OCI-LY7 (cell line): ENCODE results near the gene USP44. TPM values are rescaled to one million over a fixed set of nuclear protein-coding genes. Genes with fewer than 3 reads are reported as not detected.

ENCODE experiments used
- BruUV-seq: library from RNA; stranded (reverse); fragments of 400-500 nt; replicated peaks from 2 replicates; lab custom pipeline; 2021; lab: Mats Ljungman, UMichigan
- CTCF ChIA-PET: fragments of 300-600 bp; sonication (Branson Sonifier 250); formaldehyde crosslinking; loops from one replicate; lab custom pipeline; 2022; ENCODE audit warnings: antibody characterized with exemption; ENCODE audit not compliant: unreplicated experiment; lab: Charles Lee
- POLR2A ChIA-PET: fragments of 300-600 bp; sonication (Branson Sonifier 250); formaldehyde crosslinking; loops from one replicate; lab custom pipeline; 2022; ENCODE audit warnings: antibody characterized with exemption; lab: Charles Lee
- DNase-seq: peaks from one replicate; pipeline ENCODE4 v3.0.0-alpha.2; 2015; ENCODE audit warnings: low spot score
- H2AFZ ChIP-seq: fragments of 200-600 bp; sonication (generic), shearing (Covaris generic); 2 replicates; pipeline ENCODE4 v1.6.1; 2014; ENCODE audit warnings: mild to moderate bottlenecking, antibody characterized with exemption, low read length, moderate library complexity
- H3K27ac ChIP-seq: fragments of 200-600 bp; sonication (generic); 2 replicates; pipeline ENCODE4 v1.5.1; 2014; ENCODE audit warnings: mixed run types, low read depth, mild to moderate bottlenecking, moderate library complexity, low read length, inconsistent platforms; ENCODE audit not compliant: poor library complexity, severe bottlenecking
- H3K36me3 ChIP-seq: fragments of 200-600 bp; sonication (generic); 2 replicates; pipeline ENCODE4 v1.6.1; 2014; ENCODE audit warnings: mild to moderate bottlenecking, antibody characterized with exemption, low read length, moderate library complexity, mixed read lengths; ENCODE audit not compliant: insufficient read depth
- H3K4me1 ChIP-seq: fragments of 200-600 bp; sonication (generic); 2 replicates; pipeline ENCODE4 v1.5.1; 2014; ENCODE audit warnings: mild to moderate bottlenecking, low read length; ENCODE audit not compliant: insufficient read depth, poor library complexity, severe bottlenecking
- H3K4me2 ChIP-seq: fragments of 200-600 bp; sonication (generic); 2 replicates; pipeline ENCODE4 v1.6.1; 2014; ENCODE audit warnings: mild to moderate bottlenecking, low read length
- H3K4me3 ChIP-seq: fragments of 200-600 bp; sonication (generic); 2 replicates; pipeline ENCODE4 v1.5.1; 2014; ENCODE audit warnings: mild to moderate bottlenecking, low read depth, low read length; ENCODE audit not compliant: poor library complexity, severe bottlenecking
- H3K79me2 ChIP-seq: fragments of 200-600 bp; sonication (generic); 2 replicates; pipeline ENCODE4 v1.6.1; 2016; ENCODE audit warnings: low read depth, mild to moderate bottlenecking, low read length, moderate library complexity, mixed read lengths; ENCODE audit not compliant: insufficient read depth
- H3K9me2 ChIP-seq: fragments of 200-600 bp; sonication (generic); 2 replicates; pipeline ENCODE4 v1.6.1; 2016; ENCODE audit warnings: mild to moderate bottlenecking, low read length, mixed read lengths; ENCODE audit not compliant: insufficient read depth
- H3K9me3 ChIP-seq: fragments of 200-600 bp; sonication (generic); 2 replicates; pipeline ENCODE4 v1.6.1; 2014; ENCODE audit warnings: mild to moderate bottlenecking, mixed run types, low read length, mixed read lengths
- H4K20me1 ChIP-seq: fragments of 200-600 bp; sonication (generic); 2 replicates; pipeline ENCODE4 v1.6.1; 2014; ENCODE audit warnings: mild to moderate bottlenecking, antibody characterized with exemption, low read length, moderate library complexity, mixed read lengths; ENCODE audit not compliant: insufficient read depth
- EZH2phosphoT487 ChIP-seq: fragments of 200-600 bp; sonication (generic); IDR thresholded peaks from 2 replicates; pipeline ENCODE4 v1.6.1; 2018; ENCODE audit warnings: low read depth, borderline replicate concordance, mild to moderate bottlenecking, mixed run types, antibody characterized with exemption, low read length, moderate library complexity, mixed read lengths
- intact Hi-C: fragments of 100-400 bp; cut with micrococcal nuclease; formaldehyde crosslinking; loops from one replicate; pipeline ENCODE4 v1.10.0; 2022; ENCODE audit not compliant: unreplicated experiment
- total RNA-seq, 2 experiments: library from RNA; depleted of rRNA in 1 of 2; stranded (reverse); fragments of >200 nt in 1 of 2; shearing (Covaris generic) in 1 of 2; gene quantifications; 2 replicates each; pipeline ENCODE4 v1.2.3, GENCODE V29; 2014 to 2022
- TF ChIP-seq, protein P1 (sequence below): fragments of 200-600 bp; sonication (generic); conservative IDR thresholded peaks from 2 replicates; pipeline ENCODE4 v1.5.1; 2014; ENCODE audit warnings: mild to moderate bottlenecking, antibody characterized with exemption, low read length, moderate library complexity, mixed read lengths

Gene USP44
- total RNA-seq, 2 experiments from 2014 or later: 3.4 to 8.6 TPM

DNA sequence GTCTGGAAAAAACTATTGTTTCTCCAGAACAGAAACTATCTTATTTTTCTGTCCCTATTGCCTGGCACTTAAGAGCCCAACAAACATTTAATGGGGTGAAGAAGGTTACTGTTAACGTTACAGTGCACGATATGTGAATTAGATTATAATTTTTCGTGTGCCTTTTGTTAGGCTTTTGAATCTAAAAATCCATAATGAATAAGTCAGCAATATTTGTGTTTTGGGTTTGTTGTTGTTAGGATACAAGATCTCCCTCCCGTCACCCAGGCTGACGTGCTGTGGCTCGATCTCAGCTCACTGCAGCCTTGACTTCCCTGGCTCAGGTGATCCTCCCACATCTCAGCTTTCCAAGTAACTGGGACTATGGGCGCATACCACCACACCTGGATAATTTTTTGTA is 69.4 kb downstream of the USP44 start:
- ChIA-PET POLR2A (no interaction called here), CTCF (no interaction called here)
- no peak for TF ChIP-seq EZH2phosphoT487
- TF ChIP-seq, protein P1, sequence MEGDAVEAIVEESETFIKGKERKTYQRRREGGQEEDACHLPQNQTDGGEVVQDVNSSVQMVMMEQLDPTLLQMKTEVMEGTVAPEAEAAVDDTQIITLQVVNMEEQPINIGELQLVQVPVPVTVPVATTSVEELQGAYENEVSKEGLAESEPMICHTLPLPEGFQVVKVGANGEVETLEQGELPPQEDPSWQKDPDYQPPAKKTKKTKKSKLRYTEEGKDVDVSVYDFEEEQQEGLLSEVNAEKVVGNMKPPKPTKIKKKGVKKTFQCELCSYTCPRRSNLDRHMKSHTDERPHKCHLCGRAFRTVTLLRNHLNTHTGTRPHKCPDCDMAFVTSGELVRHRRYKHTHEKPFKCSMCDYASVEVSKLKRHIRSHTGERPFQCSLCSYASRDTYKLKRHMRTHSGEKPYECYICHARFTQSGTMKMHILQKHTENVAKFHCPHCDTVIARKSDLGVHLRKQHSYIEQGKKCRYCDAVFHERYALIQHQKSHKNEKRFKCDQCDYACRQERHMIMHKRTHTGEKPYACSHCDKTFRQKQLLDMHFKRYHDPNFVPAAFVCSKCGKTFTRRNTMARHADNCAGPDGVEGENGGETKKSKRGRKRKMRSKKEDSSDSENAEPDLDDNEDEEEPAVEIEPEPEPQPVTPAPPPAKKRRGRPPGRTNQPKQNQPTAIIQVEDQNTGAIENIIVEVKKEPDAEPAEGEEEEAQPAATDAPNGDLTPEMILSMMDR: no peak
- H3K4me1 ChIP-seq: peaks cover 39% of the 10 kb centered on the region
- H3K4me2 ChIP-seq: no peak overlapping the region
- no peak overlapping the region for H3K4me3 ChIP-seq
- H3K27ac ChIP-seq: no peak overlapping the region
- intact Hi-C loops: no loop called here
- H2AFZ ChIP-seq: no peak overlapping the region
- no peak for DNase-seq
- H4K20me1 ChIP-seq: peaks cover 18% of the 10 kb centered on the region
- BruUV-seq: no TSS peak
- no peaks in the 10 kb centered on the region for H3K9me3 ChIP-seq
- peaks cover 92% of the 10 kb centered on the region for H3K79me2 ChIP-seq
- no peaks in the 10 kb centered on the region for H3K9me2 ChIP-seq
- peaks cover 99% of the 10 kb centered on the region for H3K36me3 ChIP-seq

DNA sequence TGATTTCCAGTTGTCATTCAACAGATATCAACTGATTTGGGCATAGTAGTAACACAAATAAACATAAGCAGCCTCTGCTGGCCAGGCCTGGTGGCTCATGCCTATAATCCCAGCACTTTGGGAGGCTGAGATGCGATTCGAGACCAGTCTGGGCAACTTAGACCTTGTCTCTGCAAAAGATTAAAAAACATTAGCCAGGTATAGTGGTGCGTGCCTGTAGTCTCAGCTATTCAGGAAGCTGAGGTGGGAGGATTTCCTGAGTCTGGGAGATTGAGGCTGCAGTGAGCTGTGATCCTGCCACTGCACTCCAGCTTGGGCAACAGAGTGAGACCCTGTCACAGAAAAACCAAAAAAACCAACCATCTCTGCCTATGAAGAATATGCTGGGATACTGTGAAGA is 70.2 kb downstream of the USP44 start:
- peaks cover 47% of the 10 kb centered on the region for H3K4me1 ChIP-seq
- no peaks in the 10 kb centered on the region for H3K9me2 ChIP-seq
- BruUV-seq: no TSS peak
- intact Hi-C loops: no loop called here
- peaks cover 99% of the 10 kb centered on the region for H3K36me3 ChIP-seq
- peaks cover 18% of the 10 kb centered on the region for H4K20me1 ChIP-seq
- POLR2A ChIA-PET: interaction anchor here (1.2 kb wide), 1 partner anchor 142 kb away, joined by 3 read pairs; no protein-coding TSS in a partner anchor
- H2AFZ ChIP-seq: no peak overlapping the region
- no peak overlapping the region for H3K4me3 ChIP-seq
- no peaks in the 10 kb centered on the region for H3K9me3 ChIP-seq
- no peak for DNase-seq
- H3K79me2 ChIP-seq: peaks cover 98% of the 10 kb centered on the region
- CTCF ChIA-PET: no interaction called here
- TF ChIP-seq, protein P1: 0 out of 2 replicates have a peak, but pooled peaks have one; percentile 15
- TF ChIP-seq EZH2phosphoT487: no peak
- H3K4me2 ChIP-seq: peak overlapping the region; percentile 14; the same call in 1 of the 2 replicates
- peak overlapping the region; percentile 13 for H3K27ac ChIP-seq

DNA sequence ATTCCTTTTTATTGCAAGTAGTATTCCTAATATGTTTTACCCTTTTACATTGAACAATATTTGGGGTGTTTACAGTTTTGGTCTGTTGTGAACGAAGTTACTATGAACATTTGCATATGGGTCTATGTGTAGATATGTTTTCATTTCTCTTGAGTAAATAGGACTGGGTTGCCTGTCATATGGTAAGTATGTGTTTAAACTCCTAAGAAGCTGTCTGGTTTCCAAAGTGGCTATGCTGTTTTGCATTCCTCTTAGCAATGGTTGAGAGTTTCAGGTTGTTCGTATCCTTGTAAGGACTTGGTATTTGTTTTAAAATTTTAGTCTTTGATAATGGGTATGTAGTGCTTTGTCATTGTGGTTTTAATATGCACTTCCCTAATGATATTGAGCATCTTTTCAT is 71.0 kb downstream of the USP44 start:
- H3K36me3 ChIP-seq: peaks cover 100% of the 10 kb centered on the region
- 0 out of 2 replicates have a peak, but pooled peaks cover 4% of the 10 kb centered on the region for H3K9me3 ChIP-seq
- BruUV-seq: no TSS peak
- no peak overlapping the region for H2AFZ ChIP-seq
- no peaks in the 10 kb centered on the region for H3K9me2 ChIP-seq
- H3K79me2 ChIP-seq: peaks cover 100% of the 10 kb centered on the region
- TF ChIP-seq, protein P1: no peak
- no peak for TF ChIP-seq EZH2phosphoT487
- H3K27ac ChIP-seq: no peak overlapping the region
- H3K4me1 ChIP-seq: peaks cover 55% of the 10 kb centered on the region
- H4K20me1 ChIP-seq: peaks cover 25% of the 10 kb centered on the region
- H3K4me3 ChIP-seq: no peak overlapping the region
- no peak for DNase-seq
- intact Hi-C loops: no loop called here
- ChIA-PET POLR2A (no interaction called here), CTCF (no interaction called here)
- H3K4me2 ChIP-seq: peak overlapping the region; percentile 14; the same call in 1 of the 2 replicates
